ENCODE data around the gene SLC35C1. TPM values are rescaled to one million over a fixed set of nuclear protein-coding genes. Genes with fewer than 3 reads are reported as not detected.
A peak's percentile ranks its signal among the peaks of the same experiment; 100 is the strongest.

Gene SLC35C1
- total and polyA plus RNA-seq, 2 experiments from 2014 or later: 6.8 to 11.0 TPM

DNA sequence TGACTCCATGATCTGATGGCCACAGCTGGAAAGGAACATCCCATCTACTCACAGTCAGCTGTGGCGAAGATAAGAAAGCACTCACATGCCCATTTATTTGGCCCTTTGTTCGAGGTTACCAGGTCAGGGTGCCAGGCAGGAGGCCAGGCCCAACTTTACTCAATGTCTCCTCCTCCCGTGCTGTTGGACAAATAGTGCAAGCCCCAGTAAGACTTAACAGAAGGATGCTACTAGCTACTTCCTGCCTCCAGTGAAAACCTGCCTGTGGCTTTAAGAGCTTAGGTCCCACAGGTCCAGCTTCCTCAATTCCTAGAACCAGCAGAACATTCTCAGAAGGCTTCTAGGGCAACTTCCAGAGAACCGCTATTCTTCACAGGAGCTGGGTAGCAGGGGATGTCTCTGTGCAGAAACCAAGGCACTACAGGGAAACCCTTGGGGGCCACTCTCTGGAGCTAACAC is 29.4 kb downstream of the SLC35C1 start:
- H2AFZ ChIP-seq: peak overlapping the region; percentile 43; the same call in 1 of the 2 replicates
- peaks cover 3% of the 10 kb centered on the region for H3K27me3 Mint-ChIP-seq (ENCODE audit: insufficient read depth, low read depth, poor library complexity)
- H3K4me2 ChIP-seq: no peak overlapping the region
- H3K36me3 ChIP-seq (ENCODE audit: insufficient read depth): no peaks in the 10 kb centered on the region
- no peaks in the 10 kb centered on the region for H3K27me3 ChIP-seq (ENCODE audit: insufficient read depth)
- H4K20me1 ChIP-seq (replicated peaks; ENCODE audit: insufficient read depth): no peaks in the 10 kb centered on the region
- no peak overlapping the region for H3K27ac ChIP-seq (ENCODE audit: low read depth)
- no peaks in the 10 kb centered on the region for H3K36me3 Mint-ChIP-seq (ENCODE audit: low read depth)
- H3K4me3 Mint-ChIP-seq: no peak overlapping the region
- no peak overlapping the region for H3K4me3 ChIP-seq
- no peaks in the 10 kb centered on the region for H3F3A ChIP-seq (replicated peaks; ENCODE audit: low read depth)
- no peaks in the 10 kb centered on the region for H3K9me2 ChIP-seq (ENCODE audit: insufficient read depth)
- H3K4me1 Mint-ChIP-seq: peaks cover 8% of the 10 kb centered on the region; the same call in 2 of the 3 replicates
- no peaks in the 10 kb centered on the region for H3K9me3 Mint-ChIP-seq
- ATAC-seq (no peak), DNase-seq (ENCODE audit: low spot score) (no peak)
- H3K4me1 ChIP-seq (ENCODE audit: insufficient read depth): no peaks in the 10 kb centered on the region
- TF ChIP-seq CREB1 (CRISPR knock-in tag; IDR thresholded peaks at IDR 0.05; ENCODE audit: low read depth) (no peak), ZNF331 (CRISPR knock-in tag; IDR thresholded peaks at IDR 0.05; ENCODE audit: low read depth) (no peak), EZH2 (IDR thresholded peaks at IDR 0.05; ENCODE audit: low read depth, unreplicated experiment) (no peak), ETS1 (IDR thresholded peaks at IDR 0.05) (no peak), JUNB (IDR thresholded peaks at IDR 0.05; ENCODE audit: unreplicated experiment) (no peak), STAT1 (IDR thresholded peaks at IDR 0.05; ENCODE audit: unreplicated experiment) (no peak)
- TF ChIP-seq, protein P1, sequence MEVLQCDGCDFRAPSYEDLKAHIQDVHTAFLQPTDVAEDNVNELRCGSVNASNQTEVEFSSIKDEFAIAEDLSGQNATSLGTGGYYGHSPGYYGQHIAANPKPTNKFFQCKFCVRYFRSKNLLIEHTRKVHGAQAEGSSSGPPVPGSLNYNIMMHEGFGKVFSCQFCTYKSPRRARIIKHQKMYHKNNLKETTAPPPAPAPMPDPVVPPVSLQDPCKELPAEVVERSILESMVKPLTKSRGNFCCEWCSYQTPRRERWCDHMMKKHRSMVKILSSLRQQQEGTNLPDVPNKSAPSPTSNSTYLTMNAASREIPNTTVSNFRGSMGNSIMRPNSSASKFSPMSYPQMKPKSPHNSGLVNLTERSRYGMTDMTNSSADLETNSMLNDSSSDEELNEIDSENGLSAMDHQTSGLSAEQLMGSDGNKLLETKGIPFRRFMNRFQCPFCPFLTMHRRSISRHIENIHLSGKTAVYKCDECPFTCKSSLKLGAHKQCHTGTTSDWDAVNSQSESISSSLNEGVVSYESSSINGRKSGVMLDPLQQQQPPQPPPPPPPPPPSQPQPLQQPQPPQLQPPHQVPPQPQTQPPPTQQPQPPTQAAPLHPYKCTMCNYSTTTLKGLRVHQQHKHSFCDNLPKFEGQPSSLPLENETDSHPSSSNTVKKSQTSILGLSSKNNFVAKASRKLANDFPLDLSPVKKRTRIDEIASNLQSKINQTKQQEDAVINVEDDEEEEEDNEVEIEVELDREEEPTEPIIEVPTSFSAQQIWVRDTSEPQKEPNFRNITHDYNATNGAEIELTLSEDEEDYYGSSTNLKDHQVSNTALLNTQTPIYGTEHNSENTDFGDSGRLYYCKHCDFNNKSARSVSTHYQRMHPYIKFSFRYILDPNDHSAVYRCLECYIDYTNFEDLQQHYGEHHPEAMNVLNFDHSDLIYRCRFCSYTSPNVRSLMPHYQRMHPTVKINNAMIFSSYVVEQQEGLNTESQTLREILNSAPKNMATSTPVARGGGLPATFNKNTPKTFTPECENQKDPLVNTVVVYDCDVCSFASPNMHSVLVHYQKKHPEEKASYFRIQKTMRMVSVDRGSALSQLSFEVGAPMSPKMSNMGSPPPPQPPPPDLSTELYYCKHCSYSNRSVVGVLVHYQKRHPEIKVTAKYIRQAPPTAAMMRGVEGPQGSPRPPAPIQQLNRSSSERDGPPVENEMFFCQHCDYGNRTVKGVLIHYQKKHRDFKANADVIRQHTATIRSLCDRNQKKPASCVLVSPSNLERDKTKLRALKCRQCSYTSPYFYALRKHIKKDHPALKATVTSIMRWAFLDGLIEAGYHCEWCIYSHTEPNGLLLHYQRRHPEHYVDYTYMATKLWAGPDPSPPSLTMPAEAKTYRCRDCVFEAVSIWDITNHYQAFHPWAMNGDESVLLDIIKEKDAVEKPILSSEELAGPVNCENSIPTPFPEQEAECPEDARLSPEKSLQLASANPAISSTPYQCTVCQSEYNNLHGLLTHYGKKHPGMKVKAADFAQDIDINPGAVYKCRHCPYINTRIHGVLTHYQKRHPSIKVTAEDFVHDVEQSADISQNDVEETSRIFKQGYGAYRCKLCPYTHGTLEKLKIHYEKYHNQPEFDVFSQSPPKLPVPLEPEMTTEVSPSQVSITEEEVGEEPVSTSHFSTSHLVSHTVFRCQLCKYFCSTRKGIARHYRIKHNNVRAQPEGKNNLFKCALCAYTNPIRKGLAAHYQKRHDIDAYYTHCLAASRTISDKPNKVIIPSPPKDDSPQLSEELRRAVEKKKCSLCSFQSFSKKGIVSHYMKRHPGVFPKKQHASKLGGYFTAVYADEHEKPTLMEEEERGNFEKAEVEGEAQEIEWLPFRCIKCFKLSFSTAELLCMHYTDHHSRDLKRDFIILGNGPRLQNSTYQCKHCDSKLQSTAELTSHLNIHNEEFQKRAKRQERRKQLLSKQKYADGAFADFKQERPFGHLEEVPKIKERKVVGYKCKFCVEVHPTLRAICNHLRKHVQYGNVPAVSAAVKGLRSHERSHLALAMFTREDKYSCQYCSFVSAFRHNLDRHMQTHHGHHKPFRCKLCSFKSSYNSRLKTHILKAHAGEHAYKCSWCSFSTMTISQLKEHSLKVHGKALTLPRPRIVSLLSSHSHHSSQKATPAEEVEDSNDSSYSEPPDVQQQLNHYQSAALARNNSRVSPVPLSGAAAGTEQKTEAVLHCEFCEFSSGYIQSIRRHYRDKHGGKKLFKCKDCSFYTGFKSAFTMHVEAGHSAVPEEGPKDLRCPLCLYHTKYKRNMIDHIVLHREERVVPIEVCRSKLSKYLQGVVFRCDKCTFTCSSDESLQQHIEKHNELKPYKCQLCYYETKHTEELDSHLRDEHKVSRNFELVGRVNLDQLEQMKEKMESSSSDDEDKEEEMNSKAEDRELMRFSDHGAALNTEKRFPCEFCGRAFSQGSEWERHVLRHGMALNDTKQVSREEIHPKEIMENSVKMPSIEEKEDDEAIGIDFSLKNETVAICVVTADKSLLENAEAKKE (CRISPR knock-in tag; IDR thresholded peaks at IDR 0.05): no peak
- TF ChIP-seq, protein P2, sequence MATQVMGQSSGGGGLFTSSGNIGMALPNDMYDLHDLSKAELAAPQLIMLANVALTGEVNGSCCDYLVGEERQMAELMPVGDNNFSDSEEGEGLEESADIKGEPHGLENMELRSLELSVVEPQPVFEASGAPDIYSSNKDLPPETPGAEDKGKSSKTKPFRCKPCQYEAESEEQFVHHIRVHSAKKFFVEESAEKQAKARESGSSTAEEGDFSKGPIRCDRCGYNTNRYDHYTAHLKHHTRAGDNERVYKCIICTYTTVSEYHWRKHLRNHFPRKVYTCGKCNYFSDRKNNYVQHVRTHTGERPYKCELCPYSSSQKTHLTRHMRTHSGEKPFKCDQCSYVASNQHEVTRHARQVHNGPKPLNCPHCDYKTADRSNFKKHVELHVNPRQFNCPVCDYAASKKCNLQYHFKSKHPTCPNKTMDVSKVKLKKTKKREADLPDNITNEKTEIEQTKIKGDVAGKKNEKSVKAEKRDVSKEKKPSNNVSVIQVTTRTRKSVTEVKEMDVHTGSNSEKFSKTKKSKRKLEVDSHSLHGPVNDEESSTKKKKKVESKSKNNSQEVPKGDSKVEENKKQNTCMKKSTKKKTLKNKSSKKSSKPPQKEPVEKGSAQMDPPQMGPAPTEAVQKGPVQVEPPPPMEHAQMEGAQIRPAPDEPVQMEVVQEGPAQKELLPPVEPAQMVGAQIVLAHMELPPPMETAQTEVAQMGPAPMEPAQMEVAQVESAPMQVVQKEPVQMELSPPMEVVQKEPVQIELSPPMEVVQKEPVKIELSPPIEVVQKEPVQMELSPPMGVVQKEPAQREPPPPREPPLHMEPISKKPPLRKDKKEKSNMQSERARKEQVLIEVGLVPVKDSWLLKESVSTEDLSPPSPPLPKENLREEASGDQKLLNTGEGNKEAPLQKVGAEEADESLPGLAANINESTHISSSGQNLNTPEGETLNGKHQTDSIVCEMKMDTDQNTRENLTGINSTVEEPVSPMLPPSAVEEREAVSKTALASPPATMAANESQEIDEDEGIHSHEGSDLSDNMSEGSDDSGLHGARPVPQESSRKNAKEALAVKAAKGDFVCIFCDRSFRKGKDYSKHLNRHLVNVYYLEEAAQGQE (IDR thresholded peaks at IDR 0.05; ENCODE audit: unreplicated experiment): no peak
- no peaks in the 10 kb centered on the region for H3K79me2 ChIP-seq (replicated peaks; ENCODE audit: insufficient read depth)
- no peak overlapping the region for H3K27ac Mint-ChIP-seq
